K562 (cell line): ENCODE measurements around the gene SH3BP5. TPM values are rescaled to one million over a fixed set of nuclear protein-coding genes. Genes with fewer than 3 reads are reported as not detected.

Experiments
- BHLHE40 ChIP-seq: IDR thresholded peaks from 2 replicates; pipeline ENCODE4 v1.6.1; 2011; ENCODE audit warnings: low read length, improper control_type of control experiment
- CCNT2 ChIP-seq: IDR thresholded peaks from 2 replicates; pipeline ENCODE4 v1.6.1; 2011; ENCODE audit warnings: borderline replicate concordance, low read depth, mild to moderate bottlenecking, moderate library complexity, mixed read lengths, low read length; ENCODE audit not compliant: insufficient read length; ENCODE audit errors: extremely low read depth
- GATA2 ChIP-seq: sonication (generic); formaldehyde crosslinking; IDR thresholded peaks from 2 replicates; pipeline ENCODE4 v1.4.0; 2020; ENCODE audit warnings: mild to moderate bottlenecking, missing genetic modification reagents
- GATAD2B ChIP-seq: fragments of 450-650 bp; IDR thresholded peaks from 2 replicates; pipeline ENCODE4 v1.6.1; 2017; ENCODE audit warnings: mild to moderate bottlenecking, borderline replicate concordance
- GTF2F1 ChIP-seq: IDR thresholded peaks from 2 replicates; pipeline ENCODE4 v1.6.1; 2011; ENCODE audit warnings: low read depth, low read length, improper control_type of control experiment
- HEY1 ChIP-seq: fragments of 250-450 bp; sonication (Bioruptor Pico); IDR thresholded peaks from 2 replicates; pipeline ENCODE4 v1.5.0; 2020; ENCODE audit warnings: mild to moderate bottlenecking, moderate library complexity, borderline replicate concordance
- MEF2A ChIP-seq: IDR thresholded peaks from 2 replicates; pipeline ENCODE4 v1.6.1; 2011; ENCODE audit warnings: low read depth, mild to moderate bottlenecking, low read length, moderate library complexity; ENCODE audit not compliant: control insufficient read depth
- NCOA1 ChIP-seq: fragments of 450-650 bp; IDR thresholded peaks from 2 replicates; pipeline ENCODE4 v1.6.1; 2016; ENCODE audit warnings: low read depth
- NCOR1 ChIP-seq: fragments of 450-650 bp; IDR thresholded peaks from 2 replicates; pipeline ENCODE4 v1.6.1; 2016; ENCODE audit warnings: mild to moderate bottlenecking, moderate library complexity
- NFIX ChIP-seq: fragments of 250-450 bp; sonication (Bioruptor Pico); IDR thresholded peaks from 2 replicates; pipeline ENCODE4 v1.4.0; 2020; ENCODE audit warnings: low read depth, mild to moderate bottlenecking, moderate library complexity
- POLR3G ChIP-seq: IDR thresholded peaks from 2 replicates; pipeline ENCODE4 v1.6.1; 2011; ENCODE audit not compliant: insufficient read length, insufficient replicate concordance; ENCODE audit errors: extremely low read depth
- RBM14 ChIP-seq: fragments of 200-400 bp; formaldehyde crosslinking; IDR thresholded peaks from 2 replicates; pipeline ENCODE4 v1.6.1; 2018; ENCODE audit warnings: low read depth, mild to moderate bottlenecking, low read length, moderate library complexity, borderline replicate concordance; ENCODE audit not compliant: insufficient read depth
- RBM17 ChIP-seq: fragments of 200-400 bp; formaldehyde crosslinking; IDR thresholded peaks from 2 replicates; pipeline ENCODE4 v1.6.1; 2017; ENCODE audit warnings: low read depth, mild to moderate bottlenecking, low read length, borderline replicate concordance
- RHOXF2B ChIP-seq: fragments of 250-450 bp; sonication (Bioruptor Pico); conservative IDR thresholded peaks from 2 replicates; pipeline ENCODE4 v1.5.1; 2021
- SIRT6 ChIP-seq: IDR thresholded peaks from one replicate; pipeline ENCODE4 v1.6.1; 2012; ENCODE audit warnings: low read depth, mild to moderate bottlenecking, control low read depth, inconsistent platforms, low read length, moderate library complexity
- SMARCA4 ChIP-seq: fragments of 450-650 bp; IDR thresholded peaks from 2 replicates; pipeline ENCODE4 v1.6.1; 2016
- SOX6 ChIP-seq: fragments of 450-650 bp; IDR thresholded peaks from 2 replicates; pipeline ENCODE4 v1.6.1; 2014; ENCODE audit warnings: mild to moderate bottlenecking
- ZC3H11A ChIP-seq: IDR thresholded peaks from 2 replicates; pipeline ENCODE4 v1.6.1; 2012; ENCODE audit warnings: low read depth, low read length, improper control_type of control experiment
- ZNF165 ChIP-seq: fragments of 250-450 bp; sonication (Bioruptor Pico); IDR thresholded peaks from 2 replicates; pipeline ENCODE4 v1.4.0; 2020; ENCODE audit warnings: borderline replicate concordance
- ZNF347 ChIP-seq: fragments of 450-650 bp; formaldehyde crosslinking; IDR thresholded peaks from 2 replicates; pipeline ENCODE4 v1.4.0; 2020; ENCODE audit warnings: low read depth, mild to moderate bottlenecking, moderate library complexity
- ZNF644 ChIP-seq: fragments of 200-800 bp; sonication (Bioruptor generic); IDR thresholded peaks from 2 replicates; pipeline ENCODE4 v1.6.1; 2016; ENCODE audit warnings: low read depth, missing genetic modification characterization, missing compliant biosample characterization
- ZNF695 ChIP-seq: fragments of 450-650 bp; formaldehyde crosslinking; IDR thresholded peaks from 2 replicates; pipeline ENCODE4 v1.4.0; 2020; ENCODE audit warnings: mild to moderate bottlenecking, moderate library complexity
- ZNF707 ChIP-seq: fragments of 250-450 bp; sonication (Bioruptor Pico); conservative IDR thresholded peaks from 2 replicates; pipeline ENCODE4 v1.8.0; 2022; ENCODE audit warnings: inconsistent platforms, mild to moderate bottlenecking, moderate library complexity
- polyA plus RNA-seq, 8 experiments: library from polyadenylated mRNA; depleted of rRNA in 4 of 8; stranded (reverse) in 5 of 8; unstranded in 3 of 8; fragments of >200 nt; fragmentation: Nextera tagmentation in 2 of 8; fragmentation: Illumina TruSeq in 1 of 8; extraction: Ambion mirVana in 2 of 8; extraction: Trizol in 1 of 8; gene quantifications; 2 replicates each; pipeline versions ENCODE4 v1.2.1 to v1.2.3, GENCODE V29; 2011 to 2014; ENCODE audit warnings: inconsistent platforms in 1 of 8, missing spikeins in 1 of 8
- total RNA-seq, 7 experiments: library from RNA; depleted of rRNA in 6 of 7; stranded (reverse); fragments of >200 nt in 6 of 7; fragmentation: Illumina TruSeq in 2 of 7; extraction: Trizol in 2 of 7; gene quantifications; 2 replicates each; pipeline versions ENCODE4 v1.2.1 to v1.2.3, GENCODE V29; 2011 to 2021; ENCODE audit warnings: low replicate concordance in 1 of 7
- TF ChIP-seq, protein P1 (sequence below): fragments of 250-450 bp; sonication (Bioruptor Pico); IDR thresholded peaks from 2 replicates; pipeline ENCODE4 v1.5.0; 2020; ENCODE audit warnings: mild to moderate bottlenecking, borderline replicate concordance

SH3BP5 gene
- total and polyA plus RNA-seq, 9 of the 15 experiments (the other 6 are each of a cell fraction or from before 2014, with no cell fraction given): 2.9 to 29.0 (median 14.9) TPM

DNA sequence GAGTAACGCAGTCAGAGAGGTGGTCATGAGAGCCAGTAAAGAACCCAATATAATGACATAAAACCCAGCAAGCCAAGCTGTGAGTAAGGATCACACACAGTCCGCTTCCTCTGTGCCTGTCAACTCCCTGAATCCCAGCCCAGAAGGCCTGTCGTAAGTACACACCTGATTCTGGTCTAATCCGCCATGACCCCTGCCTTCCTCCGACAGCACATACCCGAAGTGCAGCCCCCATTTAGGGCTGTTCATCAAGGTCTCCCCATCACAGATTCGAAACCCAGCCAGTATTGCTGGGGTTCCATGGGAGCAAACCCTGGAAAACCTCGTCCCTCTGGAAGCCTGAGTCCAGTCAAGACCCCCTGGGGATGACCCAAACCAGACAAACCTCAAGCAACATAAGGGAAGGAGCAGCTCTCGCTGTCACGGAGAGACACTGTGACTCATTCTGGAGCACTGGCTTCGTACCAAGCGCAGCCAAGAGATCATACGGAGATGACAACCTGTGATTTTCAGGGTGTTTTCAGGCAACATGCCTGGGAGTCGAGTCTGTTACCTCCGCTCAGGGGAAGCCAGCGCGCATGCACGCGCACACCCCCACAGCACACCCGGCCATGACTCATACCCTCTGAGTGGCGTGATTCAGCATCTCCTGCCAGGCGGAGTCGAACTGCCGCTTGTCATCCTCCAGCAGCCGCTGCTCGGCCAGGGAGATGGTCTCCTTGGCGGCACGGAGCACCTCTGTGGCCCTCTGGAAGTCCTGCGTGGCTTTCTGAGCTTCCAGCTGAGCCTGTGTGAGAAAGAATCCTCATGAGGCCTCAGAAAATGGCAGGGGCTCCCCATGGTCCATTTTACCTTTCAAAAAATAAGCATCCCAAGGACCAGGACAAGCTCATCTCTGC lies 63.0 kb downstream of the SH3BP5 start (continued):
- TF ChIP-seq, protein P1, sequence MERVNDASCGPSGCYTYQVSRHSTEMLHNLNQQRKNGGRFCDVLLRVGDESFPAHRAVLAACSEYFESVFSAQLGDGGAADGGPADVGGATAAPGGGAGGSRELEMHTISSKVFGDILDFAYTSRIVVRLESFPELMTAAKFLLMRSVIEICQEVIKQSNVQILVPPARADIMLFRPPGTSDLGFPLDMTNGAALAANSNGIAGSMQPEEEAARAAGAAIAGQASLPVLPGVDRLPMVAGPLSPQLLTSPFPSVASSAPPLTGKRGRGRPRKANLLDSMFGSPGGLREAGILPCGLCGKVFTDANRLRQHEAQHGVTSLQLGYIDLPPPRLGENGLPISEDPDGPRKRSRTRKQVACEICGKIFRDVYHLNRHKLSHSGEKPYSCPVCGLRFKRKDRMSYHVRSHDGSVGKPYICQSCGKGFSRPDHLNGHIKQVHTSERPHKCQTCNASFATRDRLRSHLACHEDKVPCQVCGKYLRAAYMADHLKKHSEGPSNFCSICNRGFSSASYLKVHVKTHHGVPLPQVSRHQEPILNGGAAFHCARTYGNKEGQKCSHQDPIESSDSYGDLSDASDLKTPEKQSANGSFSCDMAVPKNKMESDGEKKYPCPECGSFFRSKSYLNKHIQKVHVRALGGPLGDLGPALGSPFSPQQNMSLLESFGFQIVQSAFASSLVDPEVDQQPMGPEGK (CRISPR knock-in tag): no peak
- TF ChIP-seq NCOA1 (peak; percentile 80), ZNF707 (CRISPR knock-in tag) (no peak), ZC3H11A (0 out of 2 replicates have a peak, but pooled peaks have one; percentile 14), SIRT6 (no peak), RBM14 (no peak), RHOXF2B (CRISPR knock-in tag) (no peak), CCNT2 (peak; percentile 92), SOX6 (peak; percentile 73), NFIX (CRISPR knock-in tag) (no peak), GTF2F1 (no peak), MEF2A (no peak; the same call in 1 of the 2 replicates), ZNF165 (CRISPR knock-in tag) (no peak), HEY1 (CRISPR knock-in tag) (no peak), ZNF644 (no peak), NCOR1 (peak; percentile 63), POLR3G (no peak), GATAD2B (no peak), BHLHE40 (peak; percentile 97), GATA2 (peak; percentile 86), ZNF695 (no peak), ZNF347 (no peak), RBM17 (no peak), SMARCA4 (peak; percentile 96)
